T-helper 1 cell treated with Interleukin-12 subunit alpha and Interleukin-12 subunit beta and Interleukin-4 antibody, amounts not matched to agents 30 μg/mL and 1 μg/mL, for 36 hours (primary cell): Measurements from ENCODE around the gene SMIM17.

Experiments used
- H3K27ac Mint-ChIP-seq: one replicate; pipeline ENCODE4 v1.8.0; 2021; ENCODE audit warnings: mild to moderate bottlenecking, mixed read lengths
- H3K27me3 Mint-ChIP-seq: one replicate; pipeline ENCODE4 v1.8.0; 2021; ENCODE audit warnings: low read depth, mixed read lengths
- H3K36me3 Mint-ChIP-seq: one replicate; pipeline ENCODE4 v1.8.0; 2021; ENCODE audit warnings: low read depth, mixed read lengths
- H3K4me1 Mint-ChIP-seq: one replicate; pipeline ENCODE4 v1.8.0; 2021; ENCODE audit warnings: low read depth, mixed read lengths
- H3K4me3 Mint-ChIP-seq: one replicate; pipeline ENCODE4 v1.8.0; 2021; ENCODE audit warnings: mild to moderate bottlenecking, moderate library complexity, mixed read lengths
- H3K9me3 Mint-ChIP-seq: one replicate; pipeline ENCODE4 v1.8.0; 2021; ENCODE audit warnings: mixed read lengths

SMIM17 gene

DNA sequence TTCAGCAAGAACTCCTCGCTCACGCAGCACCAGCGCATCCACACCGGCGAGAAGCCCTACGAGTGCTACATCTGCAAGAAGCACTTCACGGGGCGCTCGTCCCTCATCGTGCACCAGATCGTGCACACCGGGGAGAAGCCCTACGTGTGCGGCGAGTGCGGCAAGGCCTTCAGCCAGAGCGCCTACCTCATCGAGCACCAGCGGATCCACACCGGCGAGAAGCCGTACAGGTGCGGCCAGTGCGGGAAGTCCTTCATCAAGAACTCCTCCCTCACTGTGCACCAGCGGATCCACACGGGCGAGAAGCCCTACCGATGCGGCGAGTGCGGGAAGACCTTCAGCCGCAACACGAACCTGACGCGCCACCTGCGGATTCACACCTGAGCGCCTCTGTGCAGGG, 20.6 kb upstream of the SMIM17 start:
- no peaks in the 10 kb centered on the region for H3K27me3 Mint-ChIP-seq
- no peak overlapping the region for H3K27ac Mint-ChIP-seq
- H3K36me3 Mint-ChIP-seq = peaks cover 38% of the 10 kb centered on the region
- no peaks in the 10 kb centered on the region for H3K4me1 Mint-ChIP-seq
- H3K4me3 Mint-ChIP-seq = no peak overlapping the region
- H3K9me3 Mint-ChIP-seq = peaks cover 65% of the 10 kb centered on the region

DNA sequence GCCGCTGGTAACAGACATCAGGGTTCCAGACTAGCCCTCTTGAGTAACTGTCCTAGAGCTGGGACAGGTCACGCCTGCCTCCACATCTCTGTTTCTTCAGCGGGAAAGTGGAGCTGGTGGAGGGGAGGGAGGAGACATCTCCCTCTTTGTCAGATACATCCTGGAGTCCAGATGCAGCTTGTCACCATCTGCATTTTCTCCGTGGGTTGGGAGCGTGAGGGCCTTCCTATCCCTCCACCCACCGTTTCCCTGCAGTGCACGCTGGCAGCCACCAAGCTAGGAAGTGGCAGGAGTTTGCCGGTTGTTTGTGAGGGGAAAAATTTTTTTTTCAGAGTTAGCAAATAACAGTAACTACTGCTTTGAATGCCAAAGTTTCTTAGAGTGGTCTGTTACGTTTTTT, 20.0 kb upstream of the SMIM17 start:
- no peaks in the 10 kb centered on the region for H3K27me3 Mint-ChIP-seq
- H3K27ac Mint-ChIP-seq = no peak overlapping the region
- H3K36me3 Mint-ChIP-seq = peaks cover 34% of the 10 kb centered on the region
- H3K4me3 Mint-ChIP-seq = no peak overlapping the region
- H3K9me3 Mint-ChIP-seq = peaks cover 66% of the 10 kb centered on the region
- no peaks in the 10 kb centered on the region for H3K4me1 Mint-ChIP-seq

DNA sequence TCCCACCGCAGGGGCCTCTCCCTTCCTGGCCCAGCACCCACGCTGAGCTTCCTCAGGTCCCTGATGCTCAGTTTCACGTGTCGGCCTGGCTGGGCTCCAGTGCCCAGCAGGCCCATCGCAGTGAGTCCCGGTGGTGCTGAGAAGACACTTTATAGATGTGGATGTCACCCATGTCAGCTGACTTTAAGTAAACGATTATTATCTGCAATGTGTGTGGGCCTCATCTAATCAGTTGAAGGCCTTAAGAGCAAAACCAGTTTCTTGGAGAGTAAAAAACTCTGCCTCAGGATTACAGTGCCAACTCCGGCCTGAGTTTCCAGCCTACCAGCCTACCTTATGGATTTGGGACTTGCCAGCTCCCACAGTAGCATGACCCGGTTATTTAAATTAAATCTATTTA, 17.3 kb upstream of the SMIM17 start:
- no peaks in the 10 kb centered on the region for H3K27me3 Mint-ChIP-seq
- H3K36me3 Mint-ChIP-seq = peaks cover 31% of the 10 kb centered on the region
- no peaks in the 10 kb centered on the region for H3K4me1 Mint-ChIP-seq
- peaks cover 67% of the 10 kb centered on the region for H3K9me3 Mint-ChIP-seq
- H3K4me3 Mint-ChIP-seq = no peak overlapping the region
- no peak overlapping the region for H3K27ac Mint-ChIP-seq

DNA sequence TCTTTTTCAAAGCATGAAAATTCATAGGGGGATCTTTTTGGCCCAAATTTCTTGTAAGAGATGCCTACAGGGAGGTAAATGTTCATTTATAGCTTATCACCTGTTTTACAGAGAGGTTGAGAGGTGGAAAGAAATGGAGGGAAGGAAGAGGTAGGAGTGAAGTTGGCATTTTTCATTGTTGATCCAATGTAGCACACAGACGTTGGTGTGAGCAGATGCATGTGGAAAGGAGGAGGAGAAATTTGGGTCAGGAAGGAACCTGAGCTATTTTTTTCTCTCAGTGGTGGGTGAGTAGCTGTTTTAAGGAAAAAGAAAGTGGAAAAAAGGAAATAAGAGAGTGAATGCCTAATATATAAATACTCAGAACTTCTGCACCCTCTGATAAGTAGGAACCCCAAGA, 9.9 kb upstream of the SMIM17 start:
- Mint-ChIP-seq H3K27ac (no peak overlapping the region), H3K36me3 (no peaks in the 10 kb centered on the region), H3K4me1 (no peaks in the 10 kb centered on the region), H3K27me3 (no peaks in the 10 kb centered on the region), H3K4me3 (no peak overlapping the region), H3K9me3 (peaks cover 74% of the 10 kb centered on the region)

DNA sequence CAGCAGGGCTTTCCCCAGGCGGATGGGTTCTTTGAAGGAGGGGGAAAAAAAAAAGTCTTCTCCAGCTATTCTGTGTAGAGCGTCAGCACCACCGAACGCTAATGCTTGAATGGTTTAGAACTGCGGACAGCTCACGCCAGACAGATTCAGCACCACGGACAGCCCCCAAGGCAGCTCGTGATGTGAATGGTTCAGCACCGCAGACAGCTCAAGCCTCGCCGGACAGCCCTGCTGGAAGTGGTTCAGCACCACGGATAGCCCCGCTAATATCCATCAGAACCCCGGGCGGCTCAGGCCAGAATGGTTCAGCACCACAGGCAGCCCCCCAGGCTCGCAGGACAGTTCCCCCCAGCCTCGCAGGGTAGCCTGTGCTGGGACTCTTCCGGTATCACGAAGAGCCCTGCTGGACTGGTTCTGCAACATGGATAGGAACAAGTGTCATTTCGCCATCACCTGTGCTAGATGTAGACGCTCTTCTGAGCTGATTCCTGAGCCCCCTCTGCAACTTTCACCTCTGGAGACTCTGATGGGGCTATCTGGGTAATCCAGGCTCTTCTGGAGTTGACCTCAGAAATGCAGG, 4.9 kb upstream of the SMIM17 start:
- H3K4me1 Mint-ChIP-seq = no peaks in the 10 kb centered on the region
- H3K4me3 Mint-ChIP-seq = no peak overlapping the region
- H3K36me3 Mint-ChIP-seq = peaks cover 5% of the 10 kb centered on the region
- no peaks in the 10 kb centered on the region for H3K27me3 Mint-ChIP-seq
- no peak overlapping the region for H3K27ac Mint-ChIP-seq
- H3K9me3 Mint-ChIP-seq = peaks cover 62% of the 10 kb centered on the region

DNA sequence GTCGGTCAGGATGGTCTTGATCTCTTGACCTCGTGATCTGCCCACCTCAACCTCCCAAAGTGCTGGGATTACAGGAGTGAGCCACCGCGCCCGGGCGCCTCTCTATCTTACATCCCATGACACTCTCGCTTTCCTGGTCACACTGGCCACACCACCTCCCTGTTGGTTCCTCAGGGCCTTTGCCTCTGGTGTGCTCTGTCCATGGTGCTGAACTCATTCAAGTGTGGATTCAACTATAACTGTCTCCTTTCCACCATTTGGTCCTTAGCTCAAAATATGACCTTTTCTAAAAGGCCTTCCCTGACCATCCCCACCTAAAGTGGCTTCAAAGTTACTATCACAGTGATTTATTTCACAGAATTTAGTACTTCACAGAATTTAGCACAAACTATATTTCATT, 3.7 kb upstream of the SMIM17 start:
- Mint-ChIP-seq H3K4me1 (no peaks in the 10 kb centered on the region), H3K27me3 (no peaks in the 10 kb centered on the region), H3K36me3 (peaks cover 5% of the 10 kb centered on the region), H3K9me3 (peaks cover 57% of the 10 kb centered on the region), H3K4me3 (no peak overlapping the region), H3K27ac (no peak overlapping the region)

DNA sequence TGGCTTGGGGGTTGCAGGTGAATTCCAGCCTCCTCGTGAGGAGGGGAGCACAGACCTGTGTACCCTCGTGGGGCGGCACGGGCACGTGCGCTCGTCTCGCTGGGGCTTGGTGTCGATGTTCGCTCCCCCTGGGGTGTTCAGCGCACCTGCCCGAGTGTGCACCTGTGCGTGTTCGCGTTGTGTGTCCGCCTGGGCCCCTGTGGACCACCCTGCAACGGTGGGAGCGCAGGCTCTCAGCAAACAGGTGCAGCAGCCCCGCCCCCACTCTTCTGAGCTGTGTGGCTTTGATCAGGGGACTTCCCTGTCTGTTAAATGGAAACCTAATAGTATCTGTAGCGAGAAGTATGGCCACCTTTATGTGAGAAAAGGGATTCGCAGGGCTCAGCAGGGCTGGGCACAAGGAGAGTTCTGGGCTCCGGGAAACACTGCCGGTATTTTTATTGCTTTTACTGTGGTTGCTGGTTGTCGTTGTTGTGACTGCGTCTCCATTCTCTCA, 549 bp downstream of the SMIM17 start:
- Mint-ChIP-seq H3K9me3 (peaks cover 64% of the 10 kb centered on the region), H3K36me3 (peaks cover 5% of the 10 kb centered on the region), H3K27ac (no peak overlapping the region), H3K4me1 (no peaks in the 10 kb centered on the region), H3K4me3 (no peak overlapping the region), H3K27me3 (no peaks in the 10 kb centered on the region)

DNA sequence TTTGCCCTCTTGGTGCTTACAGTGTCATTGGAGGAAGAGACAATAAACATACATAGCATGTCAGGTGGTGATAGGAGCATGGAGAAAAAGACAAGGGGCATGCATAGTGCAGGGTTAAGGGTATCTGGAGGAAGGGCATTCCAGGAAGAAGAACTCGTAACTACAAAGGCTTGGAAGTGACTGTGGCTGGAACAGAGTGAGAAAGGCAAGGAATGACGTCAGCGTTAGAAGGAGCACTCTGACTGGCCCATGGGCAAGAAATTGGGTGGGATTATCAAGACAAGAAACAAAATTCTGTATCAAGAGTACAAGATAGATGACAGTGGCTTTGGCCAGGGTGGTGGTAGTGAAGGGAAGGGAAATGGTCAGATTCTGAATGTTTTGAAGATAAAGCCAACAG, 11.2 kb downstream of the SMIM17 start:
- peaks cover 60% of the 10 kb centered on the region for H3K9me3 Mint-ChIP-seq
- H3K27ac Mint-ChIP-seq = no peak overlapping the region
- H3K4me3 Mint-ChIP-seq = no peak overlapping the region
- no peaks in the 10 kb centered on the region for H3K27me3 Mint-ChIP-seq
- H3K36me3 Mint-ChIP-seq = no peaks in the 10 kb centered on the region
- H3K4me1 Mint-ChIP-seq = no peaks in the 10 kb centered on the region

DNA sequence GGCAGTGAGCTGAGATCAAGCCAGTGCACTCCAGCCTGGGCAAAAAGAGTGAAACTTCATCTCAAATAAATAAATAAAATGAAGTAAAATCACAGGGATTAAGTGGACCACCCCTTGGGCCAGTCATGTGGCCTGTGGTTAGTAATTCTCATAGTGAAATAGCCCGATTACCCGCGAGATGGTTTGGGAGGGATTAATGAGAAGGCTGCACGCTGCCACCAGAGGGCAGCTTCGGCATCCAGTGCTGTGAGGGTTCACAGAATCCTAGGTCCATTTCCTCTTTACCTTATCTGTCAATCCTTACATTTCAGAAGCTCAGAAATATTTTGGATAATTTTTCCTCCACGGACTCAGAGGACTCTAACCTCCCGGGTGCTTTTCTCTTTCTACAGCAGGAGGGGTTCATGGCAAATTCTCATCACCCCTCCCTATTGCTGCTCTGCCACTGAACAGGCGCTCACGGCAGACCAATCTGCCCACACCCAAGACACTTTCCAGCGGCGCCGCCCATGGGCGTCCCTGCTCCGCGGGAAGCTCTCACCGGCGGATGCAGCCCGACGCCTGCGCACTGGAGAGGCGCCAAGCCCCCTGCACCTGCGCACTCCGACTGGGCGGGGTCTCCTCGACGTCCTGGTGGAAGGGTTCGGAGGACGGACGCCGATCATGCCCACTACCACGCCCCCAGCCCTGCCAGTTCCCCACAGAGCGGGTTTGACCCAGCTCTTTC, 17.6 kb downstream of the SMIM17 start:
- Mint-ChIP-seq H3K4me1 (no peaks in the 10 kb centered on the region), H3K9me3 (peaks cover 36% of the 10 kb centered on the region), H3K36me3 (no peaks in the 10 kb centered on the region), H3K4me3 (no peak overlapping the region), H3K27ac (no peak overlapping the region), H3K27me3 (no peaks in the 10 kb centered on the region)

DNA sequence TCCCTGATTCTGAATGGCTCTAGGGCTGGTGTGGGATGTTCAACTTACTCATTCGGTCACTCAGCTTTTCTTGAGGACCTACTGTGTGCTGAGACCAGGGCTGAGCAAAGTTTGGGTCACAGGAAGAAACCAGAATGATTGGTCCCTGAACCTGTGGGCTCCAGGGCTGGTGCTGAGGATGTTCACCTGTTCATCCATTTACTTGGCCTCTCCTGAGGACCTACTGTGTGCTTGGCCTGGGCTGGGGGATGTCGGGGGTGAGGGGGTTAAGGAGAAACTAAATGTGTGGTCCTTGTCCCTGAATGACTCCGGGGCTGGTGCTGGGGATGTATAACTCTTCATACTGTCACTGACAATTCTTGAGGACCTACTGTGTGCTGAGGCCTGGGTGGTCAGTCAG, 18.3 kb downstream of the SMIM17 start:
- H3K27ac Mint-ChIP-seq = no peak overlapping the region
- peaks cover 35% of the 10 kb centered on the region for H3K9me3 Mint-ChIP-seq

DNA sequence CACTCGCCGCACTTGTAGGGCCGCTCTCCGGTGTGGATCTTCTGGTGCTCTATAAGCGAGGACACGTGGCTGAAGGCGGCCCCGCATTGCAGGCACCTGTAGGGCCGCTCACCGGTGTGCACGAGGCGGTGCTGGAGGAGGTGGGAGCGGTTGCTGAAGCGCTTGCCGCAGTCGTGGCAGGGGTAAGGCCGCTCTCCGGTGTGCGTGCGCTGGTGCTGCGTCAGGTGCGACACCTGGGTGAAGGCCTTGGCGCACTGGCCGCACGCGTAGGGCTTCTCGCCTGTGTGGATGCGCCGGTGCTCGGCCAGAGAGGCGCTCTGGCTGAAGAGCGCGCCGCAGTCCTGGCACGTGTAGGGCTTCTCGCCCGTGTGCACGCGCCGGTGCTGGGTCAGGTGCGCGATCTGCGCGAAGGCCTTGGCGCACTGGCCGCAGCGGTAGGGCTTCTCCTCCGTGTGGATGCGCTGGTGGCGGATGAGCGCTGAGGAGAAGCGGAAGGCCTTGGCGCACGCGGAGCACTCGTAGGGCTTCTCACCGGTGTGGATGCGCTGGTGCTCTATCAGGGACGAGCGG, 21.1 kb downstream of the SMIM17 start:
- no peak overlapping the region for H3K4me3 Mint-ChIP-seq
- H3K27ac Mint-ChIP-seq = no peak overlapping the region
- no peaks in the 10 kb centered on the region for H3K36me3 Mint-ChIP-seq
- H3K27me3 Mint-ChIP-seq = no peaks in the 10 kb centered on the region
- peaks cover 35% of the 10 kb centered on the region for H3K9me3 Mint-ChIP-seq
- H3K4me1 Mint-ChIP-seq = no peaks in the 10 kb centered on the region

More for the DNA sequence above, 18.3 kb downstream of the SMIM17 start:
- H3K27me3 Mint-ChIP-seq = no peaks in the 10 kb centered on the region
- H3K4me3 Mint-ChIP-seq = no peak overlapping the region
- H3K36me3 Mint-ChIP-seq = no peaks in the 10 kb centered on the region
- no peaks in the 10 kb centered on the region for H3K4me1 Mint-ChIP-seq

DNA sequence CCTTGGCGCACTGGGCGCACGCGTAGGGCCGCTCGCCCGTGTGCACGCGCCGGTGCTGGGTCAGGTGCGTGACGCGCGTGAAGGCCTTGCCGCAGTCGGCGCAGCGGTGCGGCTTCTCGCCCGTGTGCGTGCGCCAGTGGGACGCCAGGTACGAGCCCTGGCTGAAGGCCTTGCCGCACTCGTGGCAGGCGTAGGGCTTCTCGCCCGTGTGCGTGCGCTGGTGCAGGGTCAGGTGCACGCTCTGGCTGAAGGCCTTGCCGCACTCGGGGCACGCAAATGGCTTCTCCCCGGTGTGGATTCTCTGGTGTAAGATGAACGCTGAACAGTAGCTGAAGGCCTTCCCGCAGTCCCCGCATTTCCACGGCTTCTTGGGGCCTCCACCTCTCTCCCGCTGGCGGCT, 21.6 kb downstream of the SMIM17 start:
- Mint-ChIP-seq H3K36me3 (no peaks in the 10 kb centered on the region), H3K4me1 (no peaks in the 10 kb centered on the region), H3K27me3 (no peaks in the 10 kb centered on the region), H3K27ac (no peak overlapping the region), H3K4me3 (no peak overlapping the region), H3K9me3 (peaks cover 33% of the 10 kb centered on the region)

DNA sequence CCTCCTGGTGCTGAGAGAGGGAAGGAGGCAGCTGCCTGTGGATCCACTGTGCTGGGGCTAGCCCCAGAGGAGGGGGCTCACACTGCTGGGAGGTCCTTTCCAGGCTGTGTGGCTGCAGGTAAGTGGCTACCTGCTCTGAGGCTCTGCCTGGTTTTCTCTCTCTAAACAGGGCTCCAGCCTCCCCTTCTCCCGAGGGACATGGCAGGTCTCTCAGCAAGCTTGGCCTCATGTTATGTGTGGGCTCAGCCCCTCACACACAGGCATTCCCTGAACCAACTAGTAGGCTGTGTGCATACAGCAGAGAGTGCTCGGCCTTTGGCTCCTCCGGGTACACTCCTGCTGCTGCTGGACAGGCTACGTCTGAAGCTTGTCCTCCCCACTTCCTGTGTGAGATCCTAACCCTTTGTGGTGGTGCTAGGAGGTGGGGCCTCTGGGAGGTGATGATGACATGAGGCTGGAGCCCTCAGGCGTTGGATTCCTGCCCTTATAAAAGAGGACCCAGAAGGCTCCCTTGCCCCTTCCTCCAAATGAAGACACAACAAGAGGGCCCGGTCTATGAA, 24.4 kb downstream of the SMIM17 start:
- Mint-ChIP-seq H3K4me1 (no peaks in the 10 kb centered on the region), H3K4me3 (no peak overlapping the region), H3K36me3 (no peaks in the 10 kb centered on the region)

DNA sequence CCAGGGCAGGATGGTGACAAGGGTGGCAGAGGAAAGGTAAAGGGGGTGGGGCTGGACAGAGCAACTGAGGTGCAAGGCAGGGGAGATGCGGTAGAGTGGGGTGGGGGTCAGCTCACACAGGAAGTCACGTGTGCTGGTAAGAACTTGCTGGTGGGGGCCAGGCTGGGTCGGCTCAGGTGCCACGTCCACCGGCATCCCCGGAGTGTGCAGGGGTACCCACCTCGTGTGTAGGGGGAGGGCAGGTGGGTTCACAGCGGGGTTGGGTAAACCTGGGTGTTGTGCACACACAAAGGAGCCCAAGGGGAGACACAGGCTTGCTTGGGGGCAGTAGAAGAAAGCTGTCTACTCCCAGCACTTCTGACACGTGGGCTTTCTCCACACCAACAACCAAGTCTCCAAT, 25.7 kb downstream of the SMIM17 start:
- no peaks in the 10 kb centered on the region for H3K27me3 Mint-ChIP-seq
- no peak overlapping the region for H3K4me3 Mint-ChIP-seq
- H3K36me3 Mint-ChIP-seq = no peaks in the 10 kb centered on the region
- H3K4me1 Mint-ChIP-seq = no peaks in the 10 kb centered on the region
- peaks cover 36% of the 10 kb centered on the region for H3K9me3 Mint-ChIP-seq
- H3K27ac Mint-ChIP-seq = no peak overlapping the region

More for the DNA sequence above, 24.4 kb downstream of the SMIM17 start:
- Mint-ChIP-seq H3K9me3 (peaks cover 36% of the 10 kb centered on the region), H3K27me3 (no peaks in the 10 kb centered on the region), H3K27ac (no peak overlapping the region)

DNA sequence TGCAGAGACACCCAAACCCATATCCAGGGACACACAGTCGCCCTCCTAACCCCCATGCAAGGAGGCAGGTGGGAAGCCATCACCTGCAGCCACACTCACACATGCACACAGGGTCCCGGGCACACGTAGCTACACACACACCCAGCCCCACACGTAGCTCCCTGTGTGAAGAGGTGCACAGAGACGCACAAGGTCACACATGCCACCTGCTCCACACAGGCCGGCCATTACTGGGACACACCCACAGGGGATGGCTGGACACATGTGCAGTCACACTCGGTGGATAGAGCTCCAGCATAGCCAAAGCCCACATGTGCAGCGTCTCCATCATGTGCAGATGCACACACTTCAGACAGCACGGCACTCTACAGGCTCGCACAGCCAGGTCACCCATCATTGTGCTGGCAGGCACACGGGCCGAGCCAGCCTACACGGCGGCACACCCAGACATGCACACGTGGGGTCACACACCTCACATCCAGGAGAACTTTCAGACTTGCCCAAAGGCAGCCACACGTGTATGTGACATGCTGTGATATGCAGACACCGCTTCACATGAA, 27.5 kb downstream of the SMIM17 start:
- no peaks in the 10 kb centered on the region for H3K27me3 Mint-ChIP-seq
- H3K27ac Mint-ChIP-seq = no peak overlapping the region
- no peaks in the 10 kb centered on the region for H3K4me1 Mint-ChIP-seq

More for the DNA sequence above, 27.5 kb downstream of the SMIM17 start:
- Mint-ChIP-seq H3K36me3 (no peaks in the 10 kb centered on the region), H3K9me3 (peaks cover 43% of the 10 kb centered on the region), H3K4me3 (no peak overlapping the region)
